Peyer's patch (tissue), 4 donors: ENCODE data around the gene HDAC4. TPM values are rescaled to one million over a fixed set of nuclear protein-coding genes. Genes with fewer than 3 reads are reported as not detected.

ENCODE experiments used
- DNase-seq, 3 donors: peaks; one replicate each; pipeline ENCODE4 v3.0.0-alpha.2; 2017 to 2019
- H3K27ac ChIP-seq, 4 donors: fragments of 200-600 bp; sonication (generic); one replicate each; pipeline ENCODE4 v1.5.1; 2016 to 2019
- H3K27me3 ChIP-seq, 2 donors: fragments of 200-600 bp; sonication (generic); one replicate each; pipeline ENCODE4 v1.5.1; 2019
- H3K36me3 ChIP-seq, 3 donors: fragments of 200-600 bp; sonication (generic); one replicate each; pipeline ENCODE4 v1.5.1; 2016 to 2019
- H3K4me1 ChIP-seq, 4 donors: fragments of 200-600 bp; sonication (generic); one replicate each; pipeline ENCODE4 v1.5.1; 2016 to 2019
- H3K4me3 ChIP-seq, 4 donors: fragments of 200-600 bp; sonication (generic); 1 replicate in 3 of 4; 2 replicates in 1 of 4; pipeline ENCODE4 v1.5.1; 2016 to 2019; ENCODE audit warnings: mild to moderate bottlenecking in 1 of 4
- H3K9me3 ChIP-seq, 4 donors: fragments of 200-600 bp; sonication (generic); one replicate each; pipeline ENCODE4 v1.5.1; 2016 to 2019; ENCODE audit warnings: mild to moderate bottlenecking in 1 of 4
- CTCF ChIP-seq, 6 experiments: fragments of 450-650 bp in 4 of 6; fragments of 200-600 bp in 2 of 6; sonication (generic) in 1 of 6; IDR thresholded peaks; one replicate each; pipeline ENCODE4 v1.5.1; 2017 to 2019; ENCODE audit warnings: antibody characterized with exemption in 6 of 6, mild to moderate bottlenecking in 3 of 6, moderate library complexity in 1 of 6
- POLR2A ChIP-seq, 2 donors: fragments of 450-650 bp; IDR thresholded peaks; one replicate each; pipeline ENCODE4 v1.5.1; 2017; ENCODE audit warnings: antibody characterized with exemption in 2 of 2, mild to moderate bottlenecking in 2 of 2, moderate library complexity in 2 of 2
- total RNA-seq, 4 donors: library from RNA; depleted of rRNA; stranded (reverse); fragments of >200 nt; gene quantifications; one replicate each; pipeline ENCODE4 v1.1.0, GENCODE V29; 2016

Gene HDAC4
- total RNA-seq, 4 donors from 2014 or later = 28.9 to 198 (median 102) TPM

DNA sequence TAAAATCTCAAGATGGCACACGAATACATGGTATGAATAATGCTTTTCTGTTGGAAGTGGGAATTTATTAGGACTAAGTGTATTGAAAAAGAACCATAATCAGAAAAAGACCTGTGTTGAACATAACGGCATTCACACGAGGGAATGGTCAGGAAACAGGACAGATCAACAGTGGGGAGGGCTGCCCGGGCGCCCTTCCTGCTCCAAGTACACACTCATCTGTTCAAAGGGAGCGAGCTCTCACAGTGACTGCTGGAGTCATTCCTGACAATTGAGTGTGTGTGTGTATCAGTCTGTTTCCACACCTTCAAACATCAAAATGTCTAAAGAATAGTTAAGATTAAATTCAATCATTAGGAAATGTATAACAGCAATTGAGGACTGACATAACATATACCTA, 167.2 kb downstream of the HDAC4 start:
- DNase-seq = peak in 1 of 3 donors; percentile 22
- no peaks in the 10 kb centered on the region for H3K36me3 ChIP-seq
- H3K27me3 ChIP-seq = no peaks in the 10 kb centered on the region
- H3K27ac ChIP-seq = no peak overlapping the region
- H3K9me3 ChIP-seq = no peaks in the 10 kb centered on the region
- no peak overlapping the region for H3K4me3 ChIP-seq
- H3K4me1 ChIP-seq = peaks cover 0 to 6% (median 0%) of the 10 kb centered on the region in 4 donors
- TF ChIP-seq CTCF (IDR thresholded peaks at IDR 0.05) = no peak
- TF ChIP-seq POLR2A (IDR thresholded peaks at IDR 0.05) = no peak

GRCh38 chr2:239232195-239232578, 168.6 kb downstream of the HDAC4 start:
- Histone ChIP-seq H3K4me1 (peaks cover 0 to 17% (median 0%) of the 10 kb centered on the region in 4 donors), H3K27ac (peak overlapping the region in 1 of 4 donors; percentile 10)

GRCh38 chr2:239231231-239232194, 169.3 kb downstream of the HDAC4 start:
- Histone ChIP-seq H3K4me3 (peak overlapping the region in 1 of 4 donors; percentile 6), H3K4me1 (peaks cover 0 to 23% (median 0%) of the 10 kb centered on the region in 4 donors), H3K9me3 (no peaks in the 10 kb centered on the region), H3K27me3 (no peaks in the 10 kb centered on the region), H3K36me3 (no peaks in the 10 kb centered on the region), H3K27ac (peak overlapping the region in 1 of 4 donors; percentile 10)
- DNase-seq = no peak
- no peak for TF ChIP-seq POLR2A (IDR thresholded peaks at IDR 0.05)
- no peak for TF ChIP-seq CTCF (IDR thresholded peaks at IDR 0.05)

More at GRCh38 chr2:239232195-239232578, 168.6 kb downstream of the HDAC4 start:
- TF ChIP-seq CTCF (IDR thresholded peaks at IDR 0.05) (no peak), POLR2A (IDR thresholded peaks at IDR 0.05) (no peak)
- H3K9me3 ChIP-seq = no peaks in the 10 kb centered on the region
- no peak overlapping the region for H3K4me3 ChIP-seq
- H3K27me3 ChIP-seq = no peaks in the 10 kb centered on the region
- no peaks in the 10 kb centered on the region for H3K36me3 ChIP-seq
- DNase-seq = no peak

GRCh38 chr2:239230318-239231052, 170.3 kb downstream of the HDAC4 start:
- Histone ChIP-seq H3K4me3 (no peak overlapping the region), H3K27me3 (no peaks in the 10 kb centered on the region), H3K9me3 (no peaks in the 10 kb centered on the region), H3K36me3 (no peaks in the 10 kb centered on the region), H3K4me1 (peaks cover 0 to 30% (median 0%) of the 10 kb centered on the region in 4 donors), H3K27ac (peak overlapping the region in 1 of 4 donors; percentile 1)
- no peak for TF ChIP-seq POLR2A (IDR thresholded peaks at IDR 0.05)
- TF ChIP-seq CTCF (IDR thresholded peaks at IDR 0.05) = no peak
- DNase-seq = peak in 1 of 3 donors; percentile 43

DNA sequence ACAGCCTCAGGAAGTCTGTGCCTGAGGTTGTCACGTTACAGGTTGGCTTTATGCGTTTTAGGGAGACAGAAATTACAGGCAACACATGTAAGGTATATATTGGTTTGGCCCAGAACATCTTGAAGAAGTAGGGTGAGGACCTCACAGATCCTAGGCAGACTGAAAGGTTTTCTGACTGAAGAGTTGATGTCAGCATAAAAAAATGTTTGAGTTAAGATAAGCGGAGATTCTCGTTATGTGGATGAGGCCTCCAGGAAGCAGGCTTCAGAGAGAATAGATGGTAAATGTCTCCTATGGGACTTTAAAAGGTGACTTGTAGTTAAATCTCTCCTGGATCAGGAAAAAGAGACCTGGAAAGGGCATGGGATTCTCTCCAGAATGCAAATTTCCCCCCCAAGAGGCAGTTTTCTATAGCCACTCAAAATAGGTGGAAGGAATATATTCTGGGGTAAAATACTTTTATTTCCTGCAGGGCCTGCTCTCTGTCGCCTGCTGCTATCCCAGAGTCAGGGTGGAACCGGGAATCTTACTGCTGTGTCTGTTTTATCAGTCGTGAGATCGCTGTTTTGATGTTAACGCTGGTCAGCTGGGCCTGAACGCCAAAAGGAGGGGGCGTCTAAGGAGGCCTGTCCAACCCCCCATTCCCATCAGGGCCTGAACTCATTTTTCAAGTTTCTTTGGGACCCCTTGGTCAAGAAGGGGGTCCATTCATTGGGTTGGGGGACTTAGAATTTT, 171.1 kb downstream of the HDAC4 start:
- peaks cover 0 to 38% (median 0%) of the 10 kb centered on the region in 4 donors for H3K4me1 ChIP-seq
- no peak for TF ChIP-seq POLR2A (IDR thresholded peaks at IDR 0.05)
- TF ChIP-seq CTCF (IDR thresholded peaks at IDR 0.05) = no peak
- no peak for DNase-seq
- no peak overlapping the region for H3K4me3 ChIP-seq
- H3K27ac ChIP-seq = no peak overlapping the region
- no peaks in the 10 kb centered on the region for H3K27me3 ChIP-seq
- H3K36me3 ChIP-seq = no peaks in the 10 kb centered on the region
- no peaks in the 10 kb centered on the region for H3K9me3 ChIP-seq
